T-helper 2 cell treated with Interferon-gamma antibody and Interleukin-4, amounts not matched to agents 5 μg/mL and 100 μg/mL, for 36 hours (primary cell): Measurements from ENCODE around the gene CERS5.
"Not testable (repeated sequence)": the region's sequence is repeated elsewhere in the genome, so short reads cannot be mapped to it uniquely, and the experiment has no call there.

Experiments
- DNase-seq: peaks from one replicate; pipeline ENCODE4 v3.0.0; 2021; ENCODE audit warnings: low spot score
- H3K27ac Mint-ChIP-seq: one replicate; pipeline ENCODE4 v1.8.0; 2021; ENCODE audit warnings: mild to moderate bottlenecking, mixed read lengths
- H3K27me3 Mint-ChIP-seq: one replicate; pipeline ENCODE4 v1.8.0; 2021; ENCODE audit warnings: low read depth, mixed read lengths
- H3K36me3 Mint-ChIP-seq: one replicate; pipeline ENCODE4 v1.8.0; 2021; ENCODE audit warnings: low read depth, mixed read lengths
- H3K4me1 Mint-ChIP-seq: one replicate; pipeline ENCODE4 v1.8.0; 2021; ENCODE audit warnings: low read depth, mixed read lengths
- H3K4me3 Mint-ChIP-seq: one replicate; pipeline ENCODE4 v1.8.0; 2022; ENCODE audit warnings: mild to moderate bottlenecking, moderate library complexity, mixed read lengths
- H3K9me3 Mint-ChIP-seq: one replicate; pipeline ENCODE4 v1.8.0; 2021; ENCODE audit warnings: mixed read lengths

CERS5 gene

DNA sequence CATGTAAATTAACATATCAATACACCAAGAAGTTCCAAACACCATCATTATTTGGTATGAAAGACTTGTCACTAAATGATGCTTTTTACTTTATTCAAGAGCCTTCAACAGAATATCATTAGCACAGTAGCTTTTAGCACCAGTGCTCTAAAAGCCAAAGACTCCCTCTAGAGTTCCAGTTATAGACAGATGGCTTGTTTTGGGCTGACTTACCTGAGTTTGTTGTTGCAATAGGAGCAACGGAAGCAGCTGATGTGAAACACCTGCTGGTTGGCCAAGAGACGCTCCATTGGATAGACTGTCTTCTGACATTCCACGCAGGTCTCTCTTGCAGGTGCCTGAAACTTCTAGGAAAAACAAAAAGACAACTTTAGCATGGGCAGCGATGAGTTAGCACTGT is 14.5 kb upstream of the CERS5 start:
- no peaks in the 10 kb centered on the region for H3K9me3 Mint-ChIP-seq
- DNase-seq = no peak
- H3K36me3 Mint-ChIP-seq = peaks cover 53% of the 10 kb centered on the region
- peaks cover 26% of the 10 kb centered on the region for H3K4me1 Mint-ChIP-seq
- no peaks in the 10 kb centered on the region for H3K27me3 Mint-ChIP-seq
- H3K4me3 Mint-ChIP-seq = no peak overlapping the region
- no peak overlapping the region for H3K27ac Mint-ChIP-seq

DNA sequence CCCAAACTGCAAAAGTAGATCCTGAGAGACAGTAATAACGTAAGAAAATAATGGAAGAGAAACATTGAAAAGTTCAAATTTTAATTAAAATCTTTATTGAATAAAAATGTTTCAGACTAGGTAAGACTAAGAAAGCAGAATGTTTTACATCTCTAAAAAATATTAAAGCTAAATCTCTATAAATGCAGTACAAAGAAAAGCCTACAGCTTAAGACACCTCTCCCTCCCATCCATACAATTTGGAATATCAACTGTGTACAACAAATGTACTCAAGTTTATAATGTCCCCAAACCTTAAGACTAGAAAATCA is 8.5 kb upstream of the CERS5 start:
- no peaks in the 10 kb centered on the region for H3K27me3 Mint-ChIP-seq
- no peak overlapping the region for H3K4me3 Mint-ChIP-seq
- H3K9me3 Mint-ChIP-seq = no peaks in the 10 kb centered on the region
- H3K4me1 Mint-ChIP-seq = peaks cover 5% of the 10 kb centered on the region
- no peak for DNase-seq
- H3K27ac Mint-ChIP-seq = peak overlapping the region; percentile 36
- H3K36me3 Mint-ChIP-seq = peaks cover 27% of the 10 kb centered on the region

DNA sequence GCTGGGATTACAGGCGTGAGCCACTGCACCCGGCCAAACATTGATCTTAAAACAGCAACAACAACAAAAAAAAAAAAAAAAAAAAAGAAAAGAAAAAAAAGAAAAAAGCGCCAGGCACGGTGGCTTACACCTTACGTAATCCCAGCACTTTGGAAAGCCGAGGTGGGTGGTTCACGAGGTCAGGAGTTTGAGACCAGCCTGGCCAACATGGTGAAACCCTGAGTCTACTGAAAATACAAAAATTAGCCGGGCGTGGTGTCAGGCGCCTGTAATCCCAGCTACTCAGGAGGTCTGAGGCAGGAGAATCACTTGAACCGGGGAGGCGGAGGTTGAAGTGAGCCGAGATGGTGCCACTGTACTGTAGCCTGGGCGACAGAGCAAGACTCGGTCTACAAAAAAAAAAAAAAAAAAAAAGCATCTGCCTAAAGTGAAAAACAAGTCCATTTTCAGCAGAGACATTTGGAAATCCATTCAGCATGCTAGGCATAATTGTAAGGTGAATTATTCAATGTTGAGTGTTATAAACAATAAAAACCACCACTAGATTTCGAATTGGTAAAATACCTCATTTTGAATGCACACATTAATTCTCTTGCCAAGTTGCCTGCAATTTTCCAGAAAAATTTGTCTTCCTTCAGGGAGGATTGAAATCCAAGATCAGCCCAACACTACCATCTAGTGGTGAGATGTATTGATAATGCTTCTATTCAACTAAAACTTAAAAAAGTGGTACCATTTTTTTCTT is 8.0 kb upstream of the CERS5 start:
- no peak overlapping the region for H3K4me3 Mint-ChIP-seq
- peak overlapping the region; percentile 26 for H3K27ac Mint-ChIP-seq
- H3K9me3 Mint-ChIP-seq = no peaks in the 10 kb centered on the region
- no peak for DNase-seq
- H3K36me3 Mint-ChIP-seq = peaks cover 27% of the 10 kb centered on the region
- H3K4me1 Mint-ChIP-seq = peaks cover 6% of the 10 kb centered on the region
- no peaks in the 10 kb centered on the region for H3K27me3 Mint-ChIP-seq

DNA sequence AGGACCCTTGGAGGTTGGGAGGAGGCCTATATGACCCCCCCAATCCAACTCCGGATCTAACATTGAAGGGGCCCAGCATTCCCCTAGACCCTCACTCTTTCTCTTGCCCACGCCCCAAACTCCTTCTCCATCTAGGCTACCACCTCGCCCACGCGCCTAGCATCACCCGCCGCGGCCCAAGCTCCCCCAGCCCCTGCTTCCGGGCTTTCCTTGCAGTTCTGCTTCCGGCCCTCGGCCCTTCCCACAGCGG is 445 bp downstream of the CERS5 start:
- no peaks in the 10 kb centered on the region for H3K9me3 Mint-ChIP-seq
- H3K27me3 Mint-ChIP-seq = no peaks in the 10 kb centered on the region
- H3K27ac Mint-ChIP-seq = peak overlapping the region; percentile 93
- peak overlapping the region; percentile 91 for H3K4me3 Mint-ChIP-seq
- H3K36me3 Mint-ChIP-seq = peaks cover 11% of the 10 kb centered on the region
- DNase-seq = peak; percentile 75
- peaks cover 29% of the 10 kb centered on the region for H3K4me1 Mint-ChIP-seq

DNA sequence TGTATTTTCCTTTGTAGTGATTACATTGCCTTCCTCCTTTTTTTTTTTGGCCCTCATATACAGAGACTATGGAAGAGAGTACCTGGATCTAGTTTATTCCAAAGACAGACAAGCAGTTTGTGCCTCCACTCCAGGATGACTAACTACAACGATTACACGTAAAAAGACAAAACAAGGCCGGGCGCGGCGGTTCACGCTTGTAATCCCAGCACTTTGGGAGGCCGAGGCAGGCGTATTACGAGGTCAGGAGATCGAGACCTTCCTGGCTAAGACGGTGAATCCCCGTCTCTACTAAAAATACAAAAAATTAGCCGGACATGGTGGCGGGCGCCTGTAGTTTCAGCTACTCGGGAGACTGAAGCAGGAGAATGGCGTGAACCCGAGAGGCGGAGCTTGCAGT is 2.2 kb downstream of the CERS5 start:
- peaks cover 35% of the 10 kb centered on the region for H3K4me1 Mint-ChIP-seq
- H3K9me3 Mint-ChIP-seq = no peaks in the 10 kb centered on the region
- no peaks in the 10 kb centered on the region for H3K27me3 Mint-ChIP-seq
- peak overlapping the region; percentile 91 for H3K4me3 Mint-ChIP-seq
- H3K36me3 Mint-ChIP-seq = peaks cover 16% of the 10 kb centered on the region
- H3K27ac Mint-ChIP-seq = peak overlapping the region; percentile 45
- no peak for DNase-seq

DNA sequence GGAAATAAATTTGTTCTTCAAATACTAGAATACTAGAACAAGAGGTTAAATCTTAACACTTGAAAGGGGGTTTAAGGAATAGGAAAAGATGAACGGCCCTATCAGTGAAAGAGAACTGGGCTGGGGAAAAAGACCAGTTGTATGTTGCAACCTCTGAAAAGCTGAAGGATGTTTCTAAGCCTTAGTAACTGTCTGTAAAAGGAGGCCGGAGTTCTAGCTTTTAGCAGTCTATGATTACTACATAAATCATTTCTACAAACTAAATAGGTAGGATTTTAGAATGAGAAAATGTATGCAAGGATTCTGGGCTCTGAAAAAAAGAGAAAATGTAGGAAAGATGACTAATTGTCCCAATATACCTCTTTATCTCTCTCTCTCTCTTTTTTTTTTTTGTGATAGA is 4.9 kb downstream of the CERS5 start:
- Mint-ChIP-seq H3K9me3 (no peaks in the 10 kb centered on the region), H3K27me3 (no peaks in the 10 kb centered on the region), H3K4me1 (peaks cover 41% of the 10 kb centered on the region), H3K36me3 (peaks cover 27% of the 10 kb centered on the region), H3K27ac (no peak overlapping the region), H3K4me3 (no peak overlapping the region)
- no peak for DNase-seq

DNA sequence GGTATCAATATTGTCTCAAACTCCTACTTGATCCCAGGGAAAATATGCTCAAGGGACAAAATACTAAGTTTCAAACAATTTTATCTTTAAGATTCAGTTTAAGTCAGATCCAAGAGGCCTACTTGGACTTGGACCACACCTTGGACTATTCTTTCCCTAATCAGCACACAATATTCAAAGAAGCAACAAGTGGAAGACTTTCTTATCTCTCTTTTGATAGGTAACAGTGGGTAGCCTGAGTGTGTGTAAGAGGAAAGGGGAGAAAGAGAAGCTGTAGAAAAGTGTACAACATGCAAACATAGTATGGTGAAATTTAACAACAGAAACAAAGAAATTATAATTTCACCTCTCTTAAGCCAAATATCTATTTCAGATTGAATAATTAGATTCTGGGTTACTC is 6.5 kb downstream of the CERS5 start:
- Mint-ChIP-seq H3K36me3 (peaks cover 26% of the 10 kb centered on the region), H3K27me3 (no peaks in the 10 kb centered on the region), H3K9me3 (no peaks in the 10 kb centered on the region), H3K4me3 (no peak overlapping the region), H3K27ac (peak overlapping the region; percentile 9), H3K4me1 (peaks cover 38% of the 10 kb centered on the region)
- no peak for DNase-seq

DNA sequence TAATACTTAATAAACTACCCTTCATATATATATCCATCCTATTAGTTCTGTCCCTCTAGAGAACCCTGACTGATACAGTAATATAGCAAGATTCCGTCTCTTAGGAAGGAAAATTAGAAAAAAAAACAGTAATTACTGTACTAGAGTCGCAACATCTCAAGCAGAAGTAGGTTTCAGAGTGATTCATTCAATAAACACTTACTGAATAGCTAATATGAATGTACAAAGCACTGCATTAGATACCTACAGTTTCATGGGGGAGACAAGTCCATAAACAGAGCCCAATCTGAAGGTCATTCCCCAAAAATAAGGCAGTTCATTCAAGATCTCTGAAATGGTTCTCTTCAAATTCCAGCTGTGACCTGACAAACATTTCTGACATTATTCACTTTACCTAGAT is 9.9 kb downstream of the CERS5 start:
- Mint-ChIP-seq H3K4me1 (peaks cover 24% of the 10 kb centered on the region), H3K36me3 (peaks cover 21% of the 10 kb centered on the region), H3K4me3 (no peak overlapping the region), H3K9me3 (no peaks in the 10 kb centered on the region), H3K27ac (peak overlapping the region; percentile 16), H3K27me3 (no peaks in the 10 kb centered on the region)
- DNase-seq = no peak

DNA sequence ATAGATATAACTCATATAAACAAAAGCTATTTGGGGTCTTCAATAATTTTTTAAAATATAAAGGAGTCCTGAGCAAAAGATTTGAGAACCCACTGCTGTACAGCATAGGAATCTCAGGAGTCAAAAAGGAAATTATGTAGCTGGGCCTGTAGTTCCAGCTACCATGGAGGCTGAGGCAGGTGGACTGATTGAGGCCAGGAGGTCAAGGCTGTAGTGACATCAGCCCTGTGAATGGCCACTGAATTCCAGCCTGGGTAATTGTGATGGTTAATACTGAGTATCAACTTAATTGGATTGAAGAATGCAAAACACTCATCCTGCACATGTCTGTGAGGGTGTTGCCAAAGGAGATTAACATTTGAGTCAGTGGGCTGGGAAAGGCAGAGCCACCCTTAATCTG is 10.5 kb downstream of the CERS5 start:
- Mint-ChIP-seq H3K27me3 (no peaks in the 10 kb centered on the region), H3K4me3 (no peak overlapping the region), H3K9me3 (no peaks in the 10 kb centered on the region), H3K27ac (no peak overlapping the region), H3K4me1 (peaks cover 24% of the 10 kb centered on the region), H3K36me3 (peaks cover 21% of the 10 kb centered on the region)
- DNase-seq = no peak

DNA sequence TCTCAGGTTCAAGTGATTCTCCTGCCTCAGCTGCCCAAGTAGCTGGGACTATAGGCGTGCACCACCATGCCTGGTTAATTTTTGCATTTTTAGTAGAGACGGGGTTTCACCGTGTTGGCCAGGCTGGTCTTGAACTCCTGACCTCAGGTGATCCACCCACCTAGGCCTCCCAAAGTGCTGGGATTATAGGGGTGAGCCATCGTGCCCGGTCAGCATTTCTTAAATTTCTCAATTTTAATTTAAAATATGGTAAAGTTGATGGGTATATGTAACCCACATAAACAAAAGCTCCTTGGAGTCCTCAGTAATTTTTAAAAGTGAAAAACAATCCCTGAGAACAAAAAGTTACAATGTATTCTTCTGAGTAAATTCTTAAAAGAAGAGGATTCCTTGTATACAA is 12.2 kb downstream of the CERS5 start:
- not testable (repeated sequence) for DNase-seq, H3K4me3 Mint-ChIP-seq, H3K27ac Mint-ChIP-seq, H3K9me3 Mint-ChIP-seq, H3K27me3 Mint-ChIP-seq
- Mint-ChIP-seq H3K36me3 (peaks cover 16% of the 10 kb centered on the region), H3K4me1 (peaks cover 21% of the 10 kb centered on the region)

DNA sequence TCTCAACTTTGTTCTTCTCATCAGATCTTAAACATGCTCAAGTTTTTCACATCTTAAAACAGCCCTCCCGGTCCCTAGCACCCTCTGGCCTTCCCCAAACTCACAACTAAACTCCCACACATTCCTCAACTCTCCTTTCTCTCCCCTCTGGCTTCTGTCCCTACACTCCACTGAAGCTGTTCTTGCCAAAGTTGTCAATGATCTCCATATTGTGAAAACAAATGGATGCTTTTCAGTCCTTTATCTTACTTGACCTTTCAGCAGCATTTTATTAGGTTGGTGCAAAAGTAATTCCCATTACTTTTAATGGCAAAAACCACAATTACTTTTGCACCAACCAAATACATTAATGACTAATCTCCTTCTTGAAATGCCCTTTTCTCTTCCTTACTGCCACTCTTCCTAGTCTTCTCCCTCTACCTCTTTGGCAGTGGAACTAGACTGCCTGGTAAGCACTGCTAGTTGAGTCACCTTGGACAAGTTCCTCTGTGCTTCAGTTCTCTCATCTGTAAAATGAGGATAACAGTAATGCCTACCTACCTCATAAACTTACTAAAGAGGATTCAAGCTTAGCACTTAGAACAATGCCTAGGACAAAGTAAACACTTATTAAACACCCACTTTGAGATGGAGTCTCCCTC is 16.0 kb downstream of the CERS5 start:
- Mint-ChIP-seq H3K9me3 (no peaks in the 10 kb centered on the region), H3K4me3 (no peak overlapping the region), H3K27me3 (no peaks in the 10 kb centered on the region), H3K4me1 (peaks cover 13% of the 10 kb centered on the region), H3K27ac (peak overlapping the region; percentile 51), H3K36me3 (peaks cover 2% of the 10 kb centered on the region)
- no peak for DNase-seq

DNA sequence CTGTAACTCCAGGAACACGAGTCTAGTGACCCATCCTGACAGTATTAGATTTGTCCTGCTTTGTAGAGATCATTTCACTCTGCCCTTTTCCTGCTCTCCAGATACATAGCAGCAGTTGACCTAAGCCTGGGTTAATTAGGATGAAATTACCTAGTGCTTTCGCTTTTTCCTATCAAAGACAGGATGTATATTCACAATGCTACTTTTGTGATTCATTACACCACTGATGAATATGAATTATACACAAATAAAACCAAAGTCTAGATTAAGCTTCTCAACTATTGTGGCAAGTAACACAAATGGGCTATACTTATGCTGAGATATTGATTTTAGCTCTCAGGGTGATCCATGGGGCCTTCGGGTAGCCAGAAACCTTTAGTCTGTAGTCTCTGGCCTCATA is 17.9 kb downstream of the CERS5 start:
- H3K9me3 Mint-ChIP-seq = no peaks in the 10 kb centered on the region
- H3K4me1 Mint-ChIP-seq = peaks cover 17% of the 10 kb centered on the region
- no peak overlapping the region for H3K4me3 Mint-ChIP-seq
- H3K27ac Mint-ChIP-seq = no peak overlapping the region
- H3K36me3 Mint-ChIP-seq = peaks cover 4% of the 10 kb centered on the region
- no peaks in the 10 kb centered on the region for H3K27me3 Mint-ChIP-seq
- no peak for DNase-seq

DNA sequence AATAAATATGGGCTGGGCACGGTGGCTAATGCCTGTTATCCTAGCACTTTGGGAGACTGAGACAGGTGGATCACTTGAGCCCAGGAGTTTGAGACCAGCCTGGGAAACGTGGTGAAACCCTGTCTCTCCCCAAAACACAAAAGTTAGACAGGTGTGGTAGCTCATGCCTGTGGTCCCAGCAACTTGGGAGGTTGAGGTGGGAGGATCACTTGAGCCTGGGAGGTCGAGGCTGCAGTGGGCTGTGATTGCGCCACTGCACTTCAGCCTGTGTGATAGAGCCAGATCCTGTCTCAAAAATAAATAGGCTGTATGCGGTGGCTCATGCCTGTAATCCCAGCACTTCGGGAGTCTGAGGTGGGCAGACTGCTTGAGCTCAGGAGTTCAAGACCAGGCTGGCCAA is 19.2 kb downstream of the CERS5 start:
- H3K4me1 Mint-ChIP-seq = peaks cover 17% of the 10 kb centered on the region
- H3K36me3 Mint-ChIP-seq, H3K27me3 Mint-ChIP-seq, H3K4me3 Mint-ChIP-seq, DNase-seq, H3K27ac Mint-ChIP-seq, H3K9me3 Mint-ChIP-seq: not testable (repeated sequence)

DNA sequence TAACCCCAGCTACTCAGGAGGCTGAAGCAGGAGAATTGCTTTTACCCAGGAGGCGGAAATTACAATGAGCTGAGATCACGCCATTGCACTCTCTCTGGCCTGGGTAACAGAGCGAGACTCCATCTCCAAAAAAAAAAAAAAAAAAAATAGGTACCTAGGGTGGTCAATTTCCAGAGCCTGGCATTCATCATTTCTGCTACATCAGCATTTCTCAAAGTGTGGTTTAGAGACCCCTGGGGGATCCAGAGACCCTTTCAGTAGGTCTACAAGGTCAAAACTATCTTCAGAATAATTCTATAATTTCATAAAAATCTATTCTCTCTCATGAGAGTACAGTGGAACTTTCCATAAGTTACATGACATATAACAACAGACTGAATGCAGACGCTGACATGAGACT is 19.9 kb downstream of the CERS5 start:
- Mint-ChIP-seq H3K27ac (no peak overlapping the region), H3K36me3 (peaks cover 13% of the 10 kb centered on the region), H3K27me3 (no peaks in the 10 kb centered on the region), H3K4me3 (no peak overlapping the region), H3K9me3 (no peaks in the 10 kb centered on the region), H3K4me1 (peaks cover 17% of the 10 kb centered on the region)
- DNase-seq = no peak

DNA sequence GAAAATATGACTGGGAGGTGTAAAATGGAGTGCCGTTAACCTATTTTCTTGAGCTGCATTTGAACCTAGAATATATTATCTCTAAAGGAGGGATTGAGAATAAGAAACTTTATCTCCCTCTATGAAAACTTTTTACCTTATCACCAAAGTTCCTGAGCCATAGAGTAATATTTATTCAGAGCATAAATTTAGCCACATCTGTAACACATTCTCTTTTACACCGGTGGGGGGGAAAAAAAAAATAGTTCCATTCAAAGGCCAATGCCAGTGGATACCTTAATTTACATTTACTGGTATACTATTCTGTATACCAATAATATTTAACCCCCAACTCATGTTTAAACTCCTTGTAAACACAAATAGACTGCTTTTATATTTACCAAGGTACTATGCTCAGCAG is 21.7 kb downstream of the CERS5 start:
- Mint-ChIP-seq H3K4me1 (peaks cover 13% of the 10 kb centered on the region), H3K27me3 (no peaks in the 10 kb centered on the region), H3K4me3 (no peak overlapping the region), H3K36me3 (peaks cover 27% of the 10 kb centered on the region), H3K27ac (no peak overlapping the region), H3K9me3 (no peaks in the 10 kb centered on the region)
- no peak for DNase-seq
